HG03457 (cell line): ENCODE data around the gene CFAP58.
A peak's percentile ranks its signal among the peaks of the same experiment; 100 is the strongest.

ENCODE experiments used
- ATAC-seq: cut with Tn5 transposase; IDR thresholded peaks from one replicate; pipeline ENCODE4 v1.9.1; 2021; ENCODE audit warnings: moderate number of reproducible peaks; ENCODE audit not compliant: unreplicated experiment

Gene CFAP58

GRCh38 chr10:104333728-104334373, 19.8 kb upstream of the CFAP58 start:
- no peak for ATAC-seq

- no peak for ATAC-seq
Measured at GRCh38 chr10:104334561-104334960, 19.1 kb upstream of the CFAP58 start.

GRCh38 chr10:104334965-104335650, 18.5 kb upstream of the CFAP58 start:
- no peak for ATAC-seq

- ATAC-seq: no peak
Measured at GRCh38 chr10:104336821-104337467, 16.7 kb upstream of the CFAP58 start.

GRCh38 chr10:104337521-104337984, 16.1 kb upstream of the CFAP58 start:
- peak; percentile 39 for ATAC-seq

- peak; percentile 56 for ATAC-seq
Measured at GRCh38 chr10:104337985-104338735, 15.5 kb upstream of the CFAP58 start, which contains the start of gene ITPRIP. Gene ITPRIP, minus strand, starts transcription at chr10:104338465. Its CDS starts 22,414 bp downstream, at chr10:104316051.

GRCh38 chr10:104339469-104340110, 14.0 kb upstream of the CFAP58 start:
- no peak for ATAC-seq

- ATAC-seq: no peak
Measured at GRCh38 chr10:104340111-104340526, 13.5 kb upstream of the CFAP58 start.

GRCh38 chr10:104340641-104341040, 13.0 kb upstream of the CFAP58 start:
- no peak for ATAC-seq

- no peak for ATAC-seq
Measured at GRCh38 chr10:104342941-104343411, 10.7 kb upstream of the CFAP58 start.

GRCh38 chr10:104344219-104344618, 9.4 kb upstream of the CFAP58 start:
- no peak for ATAC-seq

- ATAC-seq: no peak
Measured at GRCh38 chr10:104345515-104345914, 8.1 kb upstream of the CFAP58 start.

- no peak for ATAC-seq
Measured at GRCh38 chr10:104345941-104346340, 7.7 kb upstream of the CFAP58 start.

GRCh38 chr10:104347295-104348045, 6.2 kb upstream of the CFAP58 start:
- no peak for ATAC-seq

- ATAC-seq: no peak
Measured at GRCh38 chr10:104348601-104349000, 5.0 kb upstream of the CFAP58 start.

- peak; percentile 39 for ATAC-seq
Measured at GRCh38 chr10:104349623-104350126, 4.0 kb upstream of the CFAP58 start.

- ATAC-seq: peak; percentile 35
Measured at GRCh38 chr10:104350127-104350635, 3.5 kb upstream of the CFAP58 start.

GRCh38 chr10:104351061-104351702, 2.5 kb upstream of the CFAP58 start:
- no peak for ATAC-seq

- no peak for ATAC-seq
Measured at GRCh38 chr10:104351919-104352318, 1.7 kb upstream of the CFAP58 start.
